ENCODE measurements around the gene COL21A1.
"Not testable (repeated sequence)": the region's sequence is repeated elsewhere in the genome, so short reads cannot be mapped to it uniquely, and the experiment has no call there.

COL21A1 gene

GRCh38 chr6:56043076-56043475 lies 204.3 kb downstream of the COL21A1 start:
- DNase-seq, result no peak

- DNase-seq, result no peak
Observed at GRCh38 chr6:56041591-56041990, 205.8 kb downstream of the COL21A1 start.

- no peak for DNase-seq
Observed at GRCh38 chr6:56040889-56041301, 206.5 kb downstream of the COL21A1 start.

- no peak for DNase-seq
Observed at GRCh38 chr6:56040223-56040622, 207.2 kb downstream of the COL21A1 start.

- DNase-seq, result no peak
Observed at GRCh38 chr6:56038764-56039163, 208.6 kb downstream of the COL21A1 start.

GRCh38 chr6:56037601-56038000 lies 209.8 kb downstream of the COL21A1 start:
- DNase-seq, result no peak

GRCh38 chr6:56036916-56037600 lies 210.3 kb downstream of the COL21A1 start:
- peak; percentile 7 for DNase-seq

- DNase-seq, result no peak
Observed at GRCh38 chr6:56033401-56033800, 214.0 kb downstream of the COL21A1 start.

GRCh38 chr6:56032715-56033260 lies 214.6 kb downstream of the COL21A1 start:
- no peak for DNase-seq

GRCh38 chr6:56027865-56028264 lies 219.5 kb downstream of the COL21A1 start:
- no peak for DNase-seq

GRCh38 chr6:56026455-56027180 lies 220.8 kb downstream of the COL21A1 start:
- DNase-seq, result no peak

GRCh38 chr6:56025795-56026194 lies 221.6 kb downstream of the COL21A1 start:
- DNase-seq, result no peak

- DNase-seq, result no peak
Observed at GRCh38 chr6:56024931-56025330, 222.4 kb downstream of the COL21A1 start.

GRCh38 chr6:56023829-56024228 lies 223.6 kb downstream of the COL21A1 start:
- no peak for DNase-seq

- no peak for DNase-seq
Observed at GRCh38 chr6:56022678-56023077, 224.7 kb downstream of the COL21A1 start.

- DNase-seq, result no peak
Observed at GRCh38 chr6:56021943-56022342, 225.4 kb downstream of the COL21A1 start.

GRCh38 chr6:56019973-56020372 lies 227.4 kb downstream of the COL21A1 start:
- DNase-seq, result no peak

- DNase-seq, result no peak
Observed at GRCh38 chr6:56017198-56017597, 230.2 kb downstream of the COL21A1 start.

- DNase-seq, result not testable (repeated sequence)
Observed at GRCh38 chr6:56014039-56014438, 233.3 kb downstream of the COL21A1 start.

GRCh38 chr6:56009636-56010035 lies 237.7 kb downstream of the COL21A1 start:
- no peak for DNase-seq

Data from NCI-H1694 (cell line).